ENCODE results near the gene ICE1.

DNA sequence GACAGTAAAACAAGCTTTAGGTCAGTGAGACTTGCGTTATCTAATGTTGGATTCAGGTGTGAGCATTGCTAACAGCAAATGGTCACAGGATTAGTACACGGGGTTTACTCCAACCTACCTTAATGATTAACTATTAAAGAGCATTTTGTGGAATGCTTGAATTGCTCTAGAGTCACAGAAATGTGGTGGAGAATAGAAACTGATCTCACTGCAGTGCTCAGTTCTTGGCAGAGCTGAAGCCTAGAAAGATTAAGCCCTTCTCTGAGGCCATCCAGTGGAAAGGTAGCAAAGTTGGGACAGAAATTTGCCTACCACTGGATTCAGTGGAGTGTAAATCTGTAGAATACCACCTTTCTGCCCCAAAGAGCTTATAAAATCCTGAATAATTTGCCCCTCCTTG lies 60.9 kb downstream of the ICE1 start:
- TF ChIP-seq EZH2 (IDR thresholded peaks at IDR 0.05) (no peak), POLR2AphosphoS5 (IDR thresholded peaks at IDR 0.05; ENCODE audit: borderline replicate concordance, low read depth, low read length) (no peak)

Data from SK-N-MC (cell line).